HepG2 (cell line): ENCODE data around the gene ANKRD12. TPM values are rescaled to one million over a fixed set of nuclear protein-coding genes. Genes with fewer than 3 reads are reported as not detected.

Source experiments
- ATAC-seq: fragments of 200-7000 bp; cut with Tn5 transposase; 3 replicates; pipeline ENCODE4 v1.9.1; 2020; ENCODE audit warnings: mild to moderate bottlenecking, moderate library complexity
- BruUV-seq: library from RNA; stranded (reverse); fragments of 400-500 nt; replicated peaks from 2 replicates; lab custom pipeline; 2021; lab: Mats Ljungman, UMichigan
- CTCF ChIA-PET: fragments of 300-600 bp; formaldehyde crosslinking; extraction: SDS; loops from one replicate; lab custom pipeline; 2021; ENCODE audit warnings: low total read pairs, inconsistent platforms, low intra/inter-chr PET ratio; lab: Yijun Ruan, JAX
- POLR2A ChIA-PET: fragments of 350-600 bp; sonication (Branson Sonifier 250); formaldehyde crosslinking; loops from one replicate; lab custom pipeline; 2020; ENCODE audit warnings: antibody characterized with exemption, inconsistent platforms; lab: Yijun Ruan, JAX
- DNase-seq: peaks from one replicate; pipeline ENCODE4 v3.0.0-alpha.2; 2015; ENCODE audit warnings: low spot score
- FAIRE-seq: peaks from 3 replicates; lab custom pipeline; 2011; peaks lifted over from hg19 to GRCh38; lab: Jason Lieb, UNC
- H2AFZ ChIP-seq: one replicate; pipeline ENCODE4 v1.6.1; 2011; ENCODE audit warnings: low read length, inconsistent platforms
- H3K27ac ChIP-seq: fragments of 300-600 bp; 3 replicates; pipeline ENCODE4 v1.8.0; 2011; ENCODE audit warnings: mixed run types, mild to moderate bottlenecking, mixed read lengths, low read length, inconsistent platforms; ENCODE audit not compliant: insufficient read depth; ENCODE audit errors: extremely low read length
- H3K27me3 ChIP-seq, 2 experiments: fragments of 200-600 bp in 1 of 2; 2 replicates in 1 of 2; 3 replicates in 1 of 2; pipeline versions ENCODE4 v1.6.0 to v1.8.0; 2011; ENCODE audit warnings: low read length in 2 of 2, mild to moderate bottlenecking in 2 of 2, moderate library complexity in 2 of 2, inconsistent platforms in 1 of 2; ENCODE audit not compliant: insufficient read depth in 2 of 2, control insufficient read depth in 1 of 2
- H3K36me3 ChIP-seq, 2 experiments: fragments of 200-600 bp in 1 of 2; replicated peaks in 1 of 2; 2 replicates in 1 of 2; 3 replicates in 1 of 2; pipeline versions ENCODE4 v1.5.1 to v1.8.0; 2011; ENCODE audit warnings: low read length in 2 of 2, inconsistent platforms in 1 of 2; ENCODE audit not compliant: insufficient read depth in 2 of 2, control insufficient read depth in 1 of 2
- H3K4me1 ChIP-seq: 2 replicates; pipeline ENCODE4 v1.5.1; 2012; ENCODE audit warnings: low read length, inconsistent platforms; ENCODE audit not compliant: insufficient read depth
- H3K4me2 ChIP-seq: 2 replicates; pipeline ENCODE4 v1.6.0; 2011; ENCODE audit warnings: low read depth, low read length, inconsistent platforms
- H3K4me3 ChIP-seq, 3 experiments: fragments of 200-600 bp in 1 of 3; sonication (generic), shearing (Covaris generic) in 1 of 3; replicated peaks in 1 of 3; 2 replicates each; pipeline ENCODE4 v1.5.1; 2011 to 2016; ENCODE audit warnings: low read length in 3 of 3, inconsistent platforms in 2 of 3, low read depth in 2 of 3, mild to moderate bottlenecking in 2 of 3, control low read depth in 1 of 3, mixed read lengths in 1 of 3; ENCODE audit not compliant: insufficient read depth in 1 of 3
- H3K79me2 ChIP-seq: one replicate; pipeline ENCODE4 v1.6.1; 2011; ENCODE audit warnings: low read length, inconsistent platforms; ENCODE audit not compliant: insufficient read depth
- H3K9ac ChIP-seq: 2 replicates; pipeline ENCODE4 v1.6.0; 2011; ENCODE audit warnings: mild to moderate bottlenecking, low read depth, low read length, inconsistent platforms; ENCODE audit not compliant: insufficient read depth
- H3K9me3 ChIP-seq: 2 replicates; pipeline ENCODE4 v1.5.1; 2012; ENCODE audit warnings: mild to moderate bottlenecking, low read length
- H4K20me1 ChIP-seq: 2 replicates; pipeline ENCODE4 v1.6.0; 2011; ENCODE audit warnings: inconsistent platforms, mild to moderate bottlenecking, low read length, moderate library complexity; ENCODE audit not compliant: insufficient read depth
- ATF7 ChIP-seq, 2 experiments: fragments of 450-650 bp in 1 of 2; sonication (generic) in 1 of 2; formaldehyde crosslinking in 1 of 2; IDR thresholded peaks; 2 replicates each; pipeline versions ENCODE4 v1.4.0 to v1.6.1; 2016 to 2020; ENCODE audit warnings: antibody characterized with exemption in 1 of 2, mild to moderate bottlenecking in 1 of 2, missing genetic modification reagents in 1 of 2
- FOXM1 ChIP-seq: sonication (generic); formaldehyde crosslinking; IDR thresholded peaks from 2 replicates; pipeline ENCODE4 v1.5.0; 2020; ENCODE audit warnings: missing genetic modification reagents
- HDAC1 ChIP-seq: sonication (generic); formaldehyde crosslinking; IDR thresholded peaks from 2 replicates; pipeline ENCODE4 v1.5.1; 2020; ENCODE audit warnings: mild to moderate bottlenecking, missing genetic modification reagents
- ISL2 ChIP-seq: sonication (generic); formaldehyde crosslinking; IDR thresholded peaks from 2 replicates; pipeline ENCODE4 v1.5.0; 2020; ENCODE audit warnings: missing genetic modification reagents
- KLF15 ChIP-seq: sonication (generic); formaldehyde crosslinking; IDR thresholded peaks from 2 replicates; pipeline ENCODE4 v1.8.1; 2023; ENCODE audit warnings: borderline replicate concordance, mild to moderate bottlenecking, inconsistent platforms, missing genetic modification reagents, mixed read lengths
- NFIC ChIP-seq: IDR thresholded peaks from 2 replicates; pipeline ENCODE4 v1.6.1; 2012; ENCODE audit warnings: mild to moderate bottlenecking, low read length, inconsistent platforms
- TAF1 ChIP-seq: sonication (generic); formaldehyde crosslinking; IDR thresholded peaks from 2 replicates; pipeline ENCODE4 v1.4.0; 2020; ENCODE audit warnings: missing genetic modification reagents
- ZNF160 ChIP-seq: sonication (generic); formaldehyde crosslinking; IDR thresholded peaks from 2 replicates; pipeline ENCODE4 v1.8.0; 2022; ENCODE audit warnings: mild to moderate bottlenecking, inconsistent platforms, missing genetic modification reagents
- ZNF24 ChIP-seq: fragments of 450-650 bp; IDR thresholded peaks from 2 replicates; pipeline ENCODE4 v1.6.1; 2017; ENCODE audit warnings: antibody characterized with exemption, mild to moderate bottlenecking
- ZNF326 ChIP-seq: sonication (generic); formaldehyde crosslinking; IDR thresholded peaks from 2 replicates; pipeline ENCODE4 v1.4.0; 2020; ENCODE audit warnings: missing genetic modification reagents, borderline replicate concordance
- ZNF629 ChIP-seq: sonication (generic); formaldehyde crosslinking; conservative IDR thresholded peaks from 2 replicates; pipeline ENCODE4 v1.5.0; 2020; ENCODE audit warnings: missing genetic modification reagents
- ZNF747 ChIP-seq: sonication (generic); formaldehyde crosslinking; IDR thresholded peaks from 2 replicates; pipeline ENCODE4 v1.8.1; 2023; ENCODE audit warnings: missing genetic modification reagents, mild to moderate bottlenecking, borderline replicate concordance
- ZNF773 ChIP-seq: sonication (generic); formaldehyde crosslinking; IDR thresholded peaks from 2 replicates; pipeline ENCODE4 v1.4.0; 2020; ENCODE audit warnings: missing genetic modification reagents, borderline replicate concordance
- ZNF781 ChIP-seq: sonication (generic); formaldehyde crosslinking; IDR thresholded peaks from 2 replicates; pipeline ENCODE4 v1.5.1; 2020; ENCODE audit warnings: borderline replicate concordance, mild to moderate bottlenecking, missing genetic modification reagents; ENCODE audit errors: not compliant biosample characterization
- WGBS: methylation state at CpG from one replicate; pipeline ENCODE4 v1.1.6; 2017; ENCODE audit warnings: low lambda C conversion rate; 5-methylcytosine and 5-hydroxymethylcytosine counted together
- in situ Hi-C: cut with HindIII; loops from 2 replicates; pipeline ENCODE4 v1.10.0; 2017; ENCODE audit warnings: low pct_unique_long_range_greater_than_20kb; ENCODE audit not compliant: extremely low pct_ligation_motif_present
- intact Hi-C: fragments of 100-400 bp; cut with micrococcal nuclease; formaldehyde crosslinking; loops from one replicate; pipeline ENCODE4 v1.10.0; 2022; ENCODE audit not compliant: unreplicated experiment
- polyA plus RNA-seq, 8 experiments: library from polyadenylated mRNA; depleted of rRNA in 3 of 8; stranded (reverse) in 7 of 8; unstranded in 1 of 8; fragments of >200 nt; fragmentation: Illumina TruSeq in 4 of 8; extraction: Trizol in 4 of 8; gene quantifications; 2 replicates each; pipeline versions ENCODE4 v1.2.1 to v1.2.3, GENCODE V29; 2011 to 2016; ENCODE audit warnings: low read depth in 4 of 8, missing spikeins in 1 of 8, mixed read lengths in 1 of 8; ENCODE audit not compliant: insufficient read depth in 1 of 8
- total RNA-seq, 5 experiments: library from RNA; depleted of rRNA; stranded (reverse); fragments of >200 nt; fragmentation: Illumina TruSeq; extraction: Trizol; gene quantifications; 2 replicates each; pipeline ENCODE4 v1.2.3, GENCODE V29; 2016; ENCODE audit warnings: low read depth in 1 of 5
- TF ChIP-seq, protein P1 (sequence below): sonication (generic); formaldehyde crosslinking; IDR thresholded peaks from 2 replicates; pipeline ENCODE4 v1.5.0; 2020; ENCODE audit warnings: missing genetic modification reagents
- TF ChIP-seq, protein P2 (sequence below): sonication (generic); formaldehyde crosslinking; IDR thresholded peaks from 2 replicates; pipeline ENCODE4 v1.5.0; 2020; ENCODE audit warnings: missing genetic modification reagents, mild to moderate bottlenecking, borderline replicate concordance

The ANKRD12 gene
- total and polyA plus RNA-seq, 2 of the 13 experiments (the other 11 are each of a cell fraction or from before 2014, with no cell fraction given), result 6.0 to 23.2 TPM

DNA sequence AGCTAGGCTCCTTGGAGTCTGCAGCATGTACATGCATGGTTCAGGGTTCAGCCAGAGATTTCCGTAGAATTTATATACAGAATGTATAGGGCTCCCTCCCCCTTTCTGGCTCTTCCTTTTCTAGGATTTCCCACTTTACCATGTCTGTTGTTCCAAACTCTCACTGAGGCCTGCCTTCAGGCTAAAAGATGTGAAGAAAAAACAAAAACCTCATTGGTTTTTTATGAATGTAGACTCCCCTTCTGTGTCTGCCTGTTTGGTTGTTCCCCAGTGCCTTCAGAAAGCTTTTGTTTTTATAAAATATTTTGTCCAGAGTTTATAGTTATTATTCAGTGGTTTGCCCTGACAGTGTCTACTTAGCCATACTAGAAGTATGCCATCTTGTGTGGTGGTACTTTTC, 30.5 kb upstream of the ANKRD12 start:
- Histone ChIP-seq H3K9ac (peak overlapping the region; percentile 96), H3K79me2 (peaks cover 85% of the 10 kb centered on the region), H3K4me3 (peak overlapping the region; percentile 57 to 78 (median 71); a peak in 5 of 6 replicates), H3K4me1 (peaks cover 75% of the 10 kb centered on the region), H2AFZ (no peak overlapping the region), H3K36me3 (peaks cover 0 to 7% of the 10 kb centered on the region in 2 experiments; a peak in 2 of 5 replicates), H3K27me3 (no peaks in the 10 kb centered on the region; a peak in 1 of 5 replicates), H4K20me1 (peaks cover 64% of the 10 kb centered on the region), H3K4me2 (peak overlapping the region; percentile 72), H3K9me3 (no peaks in the 10 kb centered on the region), H3K27ac (peak overlapping the region; percentile 92)
- TF ChIP-seq FOXM1 (CRISPR knock-in tag) (no peak), ZNF160 (no peak), ZNF781 (CRISPR knock-in tag) (no peak), ATF7 (IDR thresholded peaks at IDR 0.05) (no peak), ATF7 (CRISPR knock-in tag; IDR thresholded peaks at IDR 0.05) (no peak), ZNF747 (no peak), ZNF24 (no peak), NFIC (no peak), HDAC1 (CRISPR knock-in tag) (no peak), ZNF326 (no peak), ISL2 (CRISPR knock-in tag) (no peak), KLF15 (CRISPR knock-in tag) (no peak), ZNF773 (CRISPR knock-in tag) (no peak), TAF1 (CRISPR knock-in tag) (no peak), ZNF629 (no peak)
- TF ChIP-seq, protein P1, sequence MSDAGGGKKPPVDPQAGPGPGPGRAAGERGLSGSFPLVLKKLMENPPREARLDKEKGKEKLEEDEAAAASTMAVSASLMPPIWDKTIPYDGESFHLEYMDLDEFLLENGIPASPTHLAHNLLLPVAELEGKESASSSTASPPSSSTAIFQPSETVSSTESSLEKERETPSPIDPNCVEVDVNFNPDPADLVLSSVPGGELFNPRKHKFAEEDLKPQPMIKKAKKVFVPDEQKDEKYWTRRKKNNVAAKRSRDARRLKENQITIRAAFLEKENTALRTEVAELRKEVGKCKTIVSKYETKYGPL (CRISPR knock-in tag), result no peak
- TF ChIP-seq, protein P2, sequence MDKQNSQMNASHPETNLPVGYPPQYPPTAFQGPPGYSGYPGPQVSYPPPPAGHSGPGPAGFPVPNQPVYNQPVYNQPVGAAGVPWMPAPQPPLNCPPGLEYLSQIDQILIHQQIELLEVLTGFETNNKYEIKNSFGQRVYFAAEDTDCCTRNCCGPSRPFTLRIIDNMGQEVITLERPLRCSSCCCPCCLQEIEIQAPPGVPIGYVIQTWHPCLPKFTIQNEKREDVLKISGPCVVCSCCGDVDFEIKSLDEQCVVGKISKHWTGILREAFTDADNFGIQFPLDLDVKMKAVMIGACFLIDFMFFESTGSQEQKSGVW, result no peak
- POLR2A ChIA-PET, result interaction anchor here (0.5 to 5.7 kb wide), 2 partner anchors 17 to 30 kb away, joined by 3 to 71 read pairs; partner anchors contain the start of gene ANKRD12
- CTCF ChIA-PET, result no interaction called here
- no peak for FAIRE-seq
- BruUV-seq, result no TSS peak
- intact Hi-C loops (no loop called here), in situ Hi-C loops (no loop called here)
- DNase-seq, result peak; percentile 41
- ATAC-seq, result no peak
- 0% methylated on average over 1 of the region's 1 CpG for WGBS
